HL-60 (cell line): ENCODE measurements around the gene YPEL5.

ENCODE experiments used
- DNase-seq, 2 experiments: peaks; one replicate each; pipeline ENCODE4 v3.0.0-alpha.2; 2010 to 2020; ENCODE audit warnings: low read depth in 1 of 2, low spot score in 1 of 2
- H3K27ac ChIP-seq: fragments of 250-450 bp; sonication (Bioruptor Pico); replicated peaks from 2 replicates; pipeline ENCODE4 v1.5.1; 2020; ENCODE audit warnings: mild to moderate bottlenecking, moderate library complexity
- H3K27me3 ChIP-seq: fragments of 250-450 bp; sonication (Bioruptor Pico); 2 replicates; pipeline ENCODE4 v1.5.1; 2021; ENCODE audit warnings: mild to moderate bottlenecking, moderate library complexity; ENCODE audit not compliant: insufficient read depth, poor library complexity, severe bottlenecking
- H3K4me3 ChIP-seq: replicated peaks from 2 replicates; pipeline ENCODE4 v1.5.1; 2011; ENCODE audit warnings: mild to moderate bottlenecking, control low read depth, low read length; ENCODE audit not compliant: insufficient read depth
- GABPA ChIP-seq: IDR thresholded peaks from 2 replicates; pipeline ENCODE4 v1.6.1; 2012; ENCODE audit warnings: low read depth
- POLR2AphosphoS5 ChIP-seq: IDR thresholded peaks from 2 replicates; pipeline ENCODE4 v1.6.1; 2012; ENCODE audit warnings: low read depth
- REST ChIP-seq: IDR thresholded peaks from 2 replicates; pipeline ENCODE4 v1.6.1; 2012; ENCODE audit warnings: low read depth; ENCODE audit not compliant: insufficient replicate concordance
- SPI1 ChIP-seq: IDR thresholded peaks from 2 replicates; pipeline ENCODE4 v1.6.1; 2012; ENCODE audit warnings: low read depth, mild to moderate bottlenecking, borderline replicate concordance
- TF ChIP-seq, protein P1 (sequence below): IDR thresholded peaks from one replicate; pipeline ENCODE4 v1.5.1; 2011; ENCODE audit warnings: low read length, control low read depth, inconsistent platforms; ENCODE audit not compliant: insufficient read depth

Gene YPEL5

GRCh38 chr2:30191107-30191506 lies 44.3 kb downstream of the YPEL5 start:
- Histone ChIP-seq H3K27me3 (no peaks in the 10 kb centered on the region), H3K27ac (no peak overlapping the region), H3K4me3 (no peak overlapping the region)
- TF ChIP-seq GABPA (no peak), POLR2AphosphoS5 (no peak)
- no peak for DNase-seq

- Histone ChIP-seq H3K27ac (no peak overlapping the region), H3K27me3 (no peaks in the 10 kb centered on the region), H3K4me3 (no peak overlapping the region)
- TF ChIP-seq, protein P1, sequence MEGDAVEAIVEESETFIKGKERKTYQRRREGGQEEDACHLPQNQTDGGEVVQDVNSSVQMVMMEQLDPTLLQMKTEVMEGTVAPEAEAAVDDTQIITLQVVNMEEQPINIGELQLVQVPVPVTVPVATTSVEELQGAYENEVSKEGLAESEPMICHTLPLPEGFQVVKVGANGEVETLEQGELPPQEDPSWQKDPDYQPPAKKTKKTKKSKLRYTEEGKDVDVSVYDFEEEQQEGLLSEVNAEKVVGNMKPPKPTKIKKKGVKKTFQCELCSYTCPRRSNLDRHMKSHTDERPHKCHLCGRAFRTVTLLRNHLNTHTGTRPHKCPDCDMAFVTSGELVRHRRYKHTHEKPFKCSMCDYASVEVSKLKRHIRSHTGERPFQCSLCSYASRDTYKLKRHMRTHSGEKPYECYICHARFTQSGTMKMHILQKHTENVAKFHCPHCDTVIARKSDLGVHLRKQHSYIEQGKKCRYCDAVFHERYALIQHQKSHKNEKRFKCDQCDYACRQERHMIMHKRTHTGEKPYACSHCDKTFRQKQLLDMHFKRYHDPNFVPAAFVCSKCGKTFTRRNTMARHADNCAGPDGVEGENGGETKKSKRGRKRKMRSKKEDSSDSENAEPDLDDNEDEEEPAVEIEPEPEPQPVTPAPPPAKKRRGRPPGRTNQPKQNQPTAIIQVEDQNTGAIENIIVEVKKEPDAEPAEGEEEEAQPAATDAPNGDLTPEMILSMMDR = no peak
- TF ChIP-seq REST (no peak), POLR2AphosphoS5 (no peak), GABPA (no peak), SPI1 (no peak)
- DNase-seq = no peak
Measured at GRCh38 chr2:30191819-30192271, 45.0 kb downstream of the YPEL5 start.

- DNase-seq = no peak
- Histone ChIP-seq H3K27me3 (no peaks in the 10 kb centered on the region), H3K27ac (no peak overlapping the region), H3K4me3 (no peak overlapping the region)
- TF ChIP-seq REST (no peak), SPI1 (no peak), GABPA (no peak), POLR2AphosphoS5 (no peak)
- TF ChIP-seq, protein P1 = no peak
Measured at GRCh38 chr2:30192314-30192713, 45.5 kb downstream of the YPEL5 start.

- TF ChIP-seq GABPA = no peak
- TF ChIP-seq POLR2AphosphoS5 = no peak
- TF ChIP-seq REST = no peak
- TF ChIP-seq, protein P1 = no peak
- TF ChIP-seq SPI1 = no peak
- no peak overlapping the region for H3K4me3 ChIP-seq
- DNase-seq = no peak
- H3K27me3 ChIP-seq = no peaks in the 10 kb centered on the region
- no peak overlapping the region for H3K27ac ChIP-seq
Measured at GRCh38 chr2:30193104-30193681, 46.4 kb downstream of the YPEL5 start.
